ENCODE data around the gene DAGLA.

GRCh38 chr11:61769169-61769920 lies 89.2 kb downstream of the DAGLA start:
- TF ChIP-seq CTCF (IDR thresholded peaks at IDR 0.05; ENCODE audit: poor library complexity) (peak; percentile 42), EZH2phosphoT487 (IDR thresholded peaks at IDR 0.05; ENCODE audit: low read depth, severe bottlenecking, unreplicated experiment) (no peak)

Measured in hepatocyte (in vitro differentiated cells).